GM21447 (cell line): ENCODE data around the gene ADGRG2.

ENCODE experiments used
- ATAC-seq: cut with Tn5 transposase; IDR thresholded peaks from one replicate; pipeline ENCODE4 v1.9.1; 2021; ENCODE audit not compliant: unreplicated experiment

ADGRG2 gene

DNA sequence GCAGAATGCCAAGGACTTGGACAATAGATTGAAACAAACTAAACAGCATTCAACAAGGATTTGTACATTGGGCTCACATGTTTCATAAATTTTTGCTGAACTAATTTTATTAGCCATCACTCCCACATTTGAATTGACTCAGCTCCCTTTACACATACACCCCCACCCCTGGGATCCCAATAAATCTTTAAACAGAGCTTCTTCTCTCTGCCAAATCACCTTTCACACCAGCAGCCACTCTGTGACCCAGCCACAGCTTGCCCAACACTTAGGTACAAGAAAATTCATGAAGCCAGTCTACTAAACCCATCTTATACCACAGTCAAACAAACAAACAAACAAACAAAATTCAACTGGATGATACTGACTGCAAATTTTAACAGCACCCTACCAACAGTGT, 159.9 kb downstream of the ADGRG2 start:
- ATAC-seq = no peak

DNA sequence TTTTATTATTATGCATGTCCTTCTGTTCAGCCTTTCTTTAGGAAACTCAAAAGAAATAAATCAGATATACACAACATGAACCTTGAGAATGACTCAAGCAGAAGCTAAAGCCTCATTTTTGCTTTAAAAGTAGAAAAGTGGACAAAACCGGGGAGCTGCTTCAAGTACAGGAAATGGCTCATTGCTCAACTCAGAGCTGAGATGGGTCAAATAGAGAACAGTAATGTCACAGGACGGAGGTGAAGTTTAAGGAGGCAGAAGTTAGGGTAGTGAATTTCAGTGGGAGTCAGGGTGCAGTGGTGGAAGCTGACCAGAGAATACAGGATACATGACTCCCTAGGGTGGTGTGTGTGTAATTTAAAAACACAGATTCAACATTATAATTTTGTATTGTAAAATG, 160.6 kb downstream of the ADGRG2 start:
- no peak for ATAC-seq

DNA sequence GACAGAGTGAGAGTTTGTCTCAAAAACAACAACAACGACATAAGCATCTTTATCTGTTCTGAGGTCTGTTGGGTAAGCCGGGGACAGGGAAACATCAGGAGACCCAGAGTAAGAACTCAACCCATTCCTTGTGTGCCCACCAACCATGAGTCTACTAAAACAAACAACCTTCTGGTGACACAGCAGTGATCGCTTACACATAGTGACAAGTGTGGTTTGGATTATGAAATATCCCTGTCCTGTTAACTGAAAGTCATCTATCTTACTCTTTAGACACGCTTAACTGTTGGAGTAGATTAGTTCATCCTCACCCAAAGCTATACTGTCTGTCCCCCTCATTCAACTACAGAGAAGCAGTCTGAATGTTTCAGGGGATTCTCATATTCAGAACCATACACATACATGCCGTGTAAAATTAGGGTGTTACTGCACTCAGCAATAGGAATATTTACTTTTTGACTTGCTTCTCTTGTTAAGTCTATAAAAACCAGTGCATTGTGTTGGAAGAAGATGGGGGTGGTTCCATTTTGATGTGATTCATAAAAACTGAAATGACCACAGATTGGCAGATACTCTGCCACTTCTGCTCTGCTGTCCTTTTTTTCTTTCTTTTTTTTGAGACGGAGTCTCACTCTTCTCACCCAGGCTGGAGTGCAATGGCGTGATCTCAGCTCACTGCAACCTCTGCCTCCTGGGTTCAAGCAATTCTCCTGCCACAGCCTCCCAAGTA, 165.8 kb downstream of the ADGRG2 start:
- no peak for ATAC-seq

DNA sequence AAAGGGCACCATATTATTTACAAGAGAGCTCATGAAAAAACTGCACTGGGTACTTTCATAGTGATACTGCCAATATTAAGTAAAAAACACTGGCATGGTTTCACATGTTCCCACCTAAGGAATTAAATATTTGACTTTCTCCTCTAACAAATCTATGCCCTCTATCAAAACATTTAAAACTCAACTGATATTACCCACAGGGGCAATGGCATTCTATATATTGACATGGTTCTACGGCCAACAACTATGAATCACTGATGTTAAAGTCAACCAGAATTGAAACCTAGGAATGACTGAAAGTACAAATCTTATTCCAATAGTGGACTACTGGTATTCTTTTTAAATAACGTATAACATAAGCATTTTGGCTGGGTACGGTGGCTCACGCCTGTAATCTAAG, 166.6 kb downstream of the ADGRG2 start:
- ATAC-seq = no peak

DNA sequence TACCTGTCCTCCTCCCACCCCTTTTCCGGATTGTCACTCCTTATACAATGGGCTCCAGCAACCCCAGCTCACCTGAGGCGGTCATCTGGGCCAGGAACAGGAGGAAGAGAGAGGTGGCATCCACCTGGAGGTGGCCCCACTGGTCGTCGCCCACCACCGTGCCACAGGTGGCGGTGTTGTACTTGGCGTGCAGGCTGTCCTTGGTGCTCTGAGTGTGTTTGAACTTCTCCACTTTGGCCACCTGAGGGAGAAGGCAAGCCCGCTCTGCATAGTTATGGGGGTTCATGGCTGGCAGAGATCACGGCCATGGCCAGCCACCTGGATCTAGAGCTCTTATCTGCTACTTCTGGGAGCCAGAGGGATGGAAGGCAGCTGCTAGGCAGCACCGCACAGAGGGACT, 171.2 kb downstream of the ADGRG2 start:
- ATAC-seq = no peak

DNA sequence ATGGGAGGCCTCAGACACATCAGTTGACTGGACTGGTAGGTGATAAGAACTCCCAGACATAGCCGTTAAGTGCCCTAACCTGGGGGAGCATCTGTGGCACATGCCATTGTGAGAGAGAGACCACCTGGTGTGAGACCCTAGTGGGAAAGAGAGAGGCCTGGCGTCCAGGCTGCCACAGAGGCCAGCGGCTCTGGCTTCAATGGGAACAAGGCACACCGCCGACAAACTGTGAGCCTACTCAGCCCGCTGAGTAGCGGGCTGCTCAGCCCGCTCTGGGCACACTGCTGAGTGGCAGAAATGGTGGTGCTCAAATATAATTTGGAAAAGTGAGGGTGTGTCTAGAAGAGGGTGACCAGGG, 172.3 kb downstream of the ADGRG2 start:
- no peak for ATAC-seq

DNA sequence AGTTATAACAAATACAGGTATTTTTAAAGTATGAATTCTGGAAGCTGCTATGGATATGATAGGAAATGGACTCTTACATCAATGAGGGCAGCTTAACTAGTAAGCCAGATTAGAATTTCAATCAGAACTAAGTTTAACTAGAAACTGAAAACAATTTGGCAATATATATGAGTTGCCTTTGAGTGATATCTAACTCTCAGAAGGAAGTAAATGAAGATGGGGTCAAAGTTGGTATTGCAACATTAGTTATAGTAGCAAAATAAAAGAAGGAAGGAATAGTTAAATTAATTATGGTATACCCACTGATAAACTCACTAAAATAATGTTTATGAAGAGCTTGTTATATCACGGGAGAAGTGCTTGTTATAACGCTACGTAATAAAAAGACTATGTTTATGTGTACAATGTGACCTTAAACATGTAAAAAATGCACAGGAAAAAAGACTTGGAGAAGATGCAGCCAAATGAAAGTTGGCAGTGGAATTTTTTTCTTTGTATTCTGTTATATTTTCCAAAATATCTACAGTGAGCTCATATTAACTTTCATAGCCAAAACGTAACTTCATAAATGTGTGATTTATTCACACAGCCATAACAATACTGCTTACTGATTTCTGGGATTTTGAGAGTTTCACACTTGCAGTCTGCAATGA, 172.9 kb downstream of the ADGRG2 start:
- ATAC-seq = no peak

DNA sequence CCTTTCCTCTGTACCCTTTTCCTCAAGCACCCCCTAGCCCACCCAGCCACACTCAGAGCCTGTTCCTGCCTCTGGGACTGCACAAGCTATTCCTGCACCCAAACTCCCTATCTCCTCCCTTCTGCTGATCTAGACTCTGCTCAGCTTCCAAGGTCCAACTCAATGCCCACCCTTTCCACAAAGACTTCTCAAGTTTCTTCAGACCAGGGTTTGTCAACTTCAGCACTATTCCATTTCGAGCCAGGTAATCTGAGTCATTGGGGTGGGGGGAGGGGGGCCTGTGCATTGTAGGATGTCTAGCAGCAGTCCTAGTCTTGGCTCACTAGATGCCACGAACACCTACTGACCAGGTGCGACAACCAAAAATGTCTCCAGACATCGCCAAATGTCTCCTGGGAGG, 175.7 kb downstream of the ADGRG2 start:
- no peak for ATAC-seq

DNA sequence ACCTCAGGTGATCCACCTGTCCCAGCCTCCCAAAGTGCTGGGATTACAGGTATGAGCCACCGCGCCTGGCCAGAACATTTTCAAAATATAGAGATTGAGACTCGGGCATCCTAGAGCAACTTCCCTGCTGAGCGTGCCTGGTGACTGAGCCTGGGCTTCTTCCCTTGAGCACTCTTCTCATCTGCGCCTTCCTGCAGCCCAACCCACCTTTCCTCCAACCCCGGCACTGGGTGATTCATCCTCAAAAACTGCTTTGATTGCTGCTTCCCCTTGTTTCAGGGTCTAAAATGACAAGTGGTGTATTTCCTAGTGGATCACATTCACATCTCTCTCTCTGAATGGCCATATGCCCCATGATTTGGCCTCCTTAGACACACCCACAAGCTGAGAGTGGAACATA, 176.1 kb downstream of the ADGRG2 start:
- no peak for ATAC-seq

DNA sequence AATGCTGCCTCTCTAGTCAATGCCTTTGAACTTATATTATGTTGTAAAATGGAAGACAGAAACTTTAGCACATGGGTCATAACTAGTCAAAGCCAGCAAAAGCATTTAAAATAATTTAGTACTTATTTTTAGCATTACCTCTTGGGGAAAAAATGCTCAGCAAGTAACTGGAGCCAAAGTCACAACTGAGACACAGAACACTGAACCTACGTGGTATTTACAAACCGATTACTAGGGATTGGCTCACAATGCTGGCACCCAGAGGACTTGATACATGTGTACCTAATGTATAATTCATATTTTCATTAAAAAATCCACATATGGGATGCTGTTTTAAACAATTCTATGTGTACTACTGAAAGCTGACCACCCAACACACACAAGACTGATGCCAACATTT, 176.8 kb downstream of the ADGRG2 start:
- no peak for ATAC-seq

DNA sequence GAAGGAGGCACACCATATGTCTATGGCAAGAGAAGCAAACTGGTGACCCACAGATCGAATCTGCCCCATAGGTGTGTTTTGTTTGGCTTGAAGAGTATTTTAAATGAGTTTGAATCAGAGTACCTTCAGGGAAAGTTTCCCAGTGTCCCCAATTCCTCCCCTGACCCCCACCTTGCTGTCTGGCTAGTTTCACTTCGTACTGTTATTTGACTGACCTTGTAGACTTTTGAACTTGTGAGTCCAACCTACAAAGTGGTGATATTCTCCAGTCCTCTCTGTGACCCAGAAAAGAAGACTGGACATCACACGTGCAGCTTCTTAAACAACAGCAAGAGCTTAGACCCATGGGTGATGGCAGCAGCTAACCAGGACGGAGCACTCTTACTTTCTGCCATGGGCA, 177.8 kb downstream of the ADGRG2 start:
- no peak for ATAC-seq

DNA sequence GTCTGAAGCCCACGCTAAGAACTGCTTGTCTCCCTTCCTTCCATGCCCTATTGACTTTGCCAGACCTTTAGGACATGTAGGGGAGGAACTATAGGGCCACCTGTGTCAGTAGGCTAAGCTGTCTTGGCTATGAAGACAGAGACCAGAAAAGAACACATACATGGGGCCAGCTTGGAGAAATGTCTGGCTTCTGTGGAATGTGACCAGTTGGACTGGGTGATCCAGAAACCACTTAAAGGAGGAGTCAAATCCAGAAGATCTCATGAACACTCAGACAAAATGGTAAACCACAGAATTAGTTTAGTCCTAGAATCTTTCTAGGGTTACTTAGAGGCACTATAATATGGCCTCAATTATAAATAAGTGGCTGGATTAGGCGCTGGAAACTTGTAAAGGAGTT, 180.4 kb downstream of the ADGRG2 start:
- ATAC-seq = no peak
